Measurements from ENCODE around the gene ATL3. TPM values are rescaled to one million over a fixed set of nuclear protein-coding genes. Genes with fewer than 3 reads are reported as not detected.

The ATL3 gene
- total and polyA plus RNA-seq, 2 of the 13 experiments (the other 11 are each of a cell fraction or from before 2014, with no cell fraction given): not detected

GRCh38 chr11:63603180-63603518, 68.0 kb downstream of the ATL3 start (continued):
- TF ChIP-seq SNAPC4 (CRISPR knock-in tag; IDR thresholded peaks at IDR 0.05) (no peak), HDAC1 (CRISPR knock-in tag; IDR thresholded peaks at IDR 0.05) (peak; percentile 56), EP300 (IDR thresholded peaks at IDR 0.05; ENCODE audit: low read depth in 2 of 2, low read length in 2 of 2) (peak; percentile 67; a peak in 3 of 4 replicates), EP300 (CRISPR knock-in tag; IDR thresholded peaks at IDR 0.05; ENCODE audit: borderline replicate concordance) (peak; percentile 39; the same call in 1 of the 2 replicates), ZNF333 (CRISPR knock-in tag; IDR thresholded peaks at IDR 0.05; ENCODE audit: borderline replicate concordance) (no peak), TEAD2 (CRISPR knock-in tag; IDR thresholded peaks at IDR 0.05) (no peak), ZNF816 (CRISPR knock-in tag; IDR thresholded peaks at IDR 0.05; ENCODE audit: borderline replicate concordance) (no peak), NCOR1 (IDR thresholded peaks at IDR 0.05; ENCODE audit: borderline replicate concordance, low read length) (peak; percentile 70; the same call in 1 of the 2 replicates), ZNF574 (CRISPR knock-in tag; IDR thresholded peaks at IDR 0.05) (no peak), AGO1 (IDR thresholded peaks at IDR 0.05; ENCODE audit: low read depth, low read length, poor library complexity, severe bottlenecking) (no peak), CSRNP1 (CRISPR knock-in tag; IDR thresholded peaks at IDR 0.05) (no peak)

Data from HepG2 (cell line).